Astrocyte (in vitro differentiated cells and primary cell): ENCODE measurements around the gene RAB22A.

Source experiments
- CTCF ChIP-seq: IDR thresholded peaks from 2 replicates; pipeline ENCODE4 v1.5.1; 2011; ENCODE audit warnings: low read depth, mild to moderate bottlenecking, inconsistent platforms, low read length, moderate library complexity; ENCODE audit not compliant: insufficient read depth
- EZH2 ChIP-seq: IDR thresholded peaks from 2 replicates; pipeline ENCODE4 v1.6.1; 2012; ENCODE audit warnings: mild to moderate bottlenecking, low read length, inconsistent platforms; ENCODE audit not compliant: insufficient read depth

- TF ChIP-seq CTCF (no peak), EZH2 (no peak)
Measured at GRCh38 chr20:58416057-58416456, 106.5 kb downstream of the RAB22A start.
